Activated T-cell treated with anti-CD3 and anti-CD28 coated beads, Interleukin-2, amount 50 U/mL, for 1 hour (primary cell): ENCODE measurements around the gene USP6.
"Not testable (repeated sequence)": the region's sequence is repeated elsewhere in the genome, so short reads cannot be mapped to it uniquely, and the experiment has no call there.

Experiments
- DNase-seq: peaks from one replicate; pipeline ENCODE4 v3.0.0-alpha.2; 2020

Gene USP6

DNA sequence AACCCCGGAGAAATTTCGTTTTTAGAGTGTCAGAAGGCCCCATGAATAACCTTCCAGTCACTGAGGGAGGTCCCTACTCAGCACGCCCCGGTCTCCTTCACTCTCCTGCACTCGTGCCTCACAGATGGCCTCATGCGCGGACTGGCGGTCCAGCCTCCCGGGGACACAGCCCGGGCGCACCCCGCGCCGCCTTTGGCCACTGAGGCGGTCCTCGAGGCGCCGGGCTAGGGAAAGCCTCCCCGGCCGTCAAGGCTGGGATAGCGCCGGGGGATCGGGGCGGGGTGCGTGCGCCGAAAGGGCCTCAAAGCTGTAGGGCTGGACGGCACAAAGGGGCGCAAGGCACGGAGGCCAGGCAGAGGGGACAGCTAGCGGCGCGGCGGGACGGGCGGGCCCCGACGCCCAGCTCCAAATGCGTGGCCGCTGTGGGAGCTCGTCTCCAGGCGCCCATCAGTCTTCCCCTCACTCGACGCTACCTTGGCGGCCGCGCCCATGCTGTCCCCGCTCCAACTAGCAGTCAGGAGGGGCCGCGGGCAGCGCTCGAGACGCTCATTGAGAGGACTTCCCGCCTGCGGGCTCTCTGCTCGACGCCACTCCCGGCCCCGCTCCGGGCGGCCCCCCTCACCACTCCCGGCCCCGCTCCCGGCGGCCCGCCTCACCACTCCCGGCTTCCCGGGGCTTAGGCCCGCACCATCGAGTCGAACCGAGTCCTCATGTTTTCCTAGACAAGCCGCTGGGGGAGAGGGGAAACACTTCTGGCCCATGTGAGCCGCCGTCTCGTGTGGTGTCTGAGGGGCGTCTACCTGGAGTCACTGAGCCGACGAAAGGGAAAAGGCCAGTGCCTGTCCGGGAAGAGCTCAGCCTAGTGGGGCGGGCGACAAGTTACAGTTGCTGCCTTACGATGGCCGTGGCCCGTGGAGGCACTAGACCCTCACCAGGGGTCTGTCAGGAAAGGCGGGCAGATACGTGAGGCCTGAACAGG is at the start of gene USP6:
TSS of gene USP6 (plus strand) at position 360 of the 979 bp plus-strand sequence. CDS start 14,336 bp downstream, outside the sequence.
- no peak for DNase-seq

DNA sequence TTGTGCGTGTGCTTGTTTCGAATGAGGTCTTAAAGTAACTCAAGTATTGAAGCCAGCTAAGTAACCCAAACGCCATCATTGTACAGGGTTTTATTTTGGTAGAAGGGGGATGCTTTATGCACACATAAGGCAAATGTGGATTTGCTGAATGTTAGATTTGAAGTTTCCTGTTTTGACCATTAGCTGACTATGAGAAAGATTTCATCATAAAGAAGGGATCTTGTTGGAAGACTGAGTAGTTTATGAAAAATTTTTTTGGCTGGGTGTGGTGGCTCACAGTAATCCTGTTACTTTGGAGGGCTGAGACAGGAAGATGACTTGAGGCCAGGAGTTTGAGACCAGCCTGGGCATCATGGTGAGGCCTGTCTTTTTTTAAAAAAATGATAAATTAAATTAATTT is 47.6 kb upstream of the USP6 start:
- no peak for DNase-seq

DNA sequence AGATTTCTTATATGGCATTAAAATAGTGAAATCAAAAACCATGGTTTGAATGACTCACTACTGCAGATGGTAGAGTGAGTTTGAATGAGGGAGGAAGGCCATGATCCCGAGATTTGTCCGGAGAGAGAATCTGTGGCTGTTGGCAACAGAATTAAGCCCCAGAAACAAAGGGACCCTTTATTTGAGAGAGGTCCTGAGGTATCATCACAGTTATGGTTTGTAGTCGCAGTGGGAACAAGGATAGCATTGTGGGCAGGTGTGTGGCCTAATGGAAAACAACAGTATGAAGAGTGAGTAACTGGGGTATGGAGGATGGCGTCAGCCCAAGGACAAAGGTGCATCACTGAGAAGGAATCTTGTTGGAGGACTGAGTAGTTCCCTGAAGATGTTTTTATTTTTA is 46.1 kb upstream of the USP6 start:
- no peak for DNase-seq

DNA sequence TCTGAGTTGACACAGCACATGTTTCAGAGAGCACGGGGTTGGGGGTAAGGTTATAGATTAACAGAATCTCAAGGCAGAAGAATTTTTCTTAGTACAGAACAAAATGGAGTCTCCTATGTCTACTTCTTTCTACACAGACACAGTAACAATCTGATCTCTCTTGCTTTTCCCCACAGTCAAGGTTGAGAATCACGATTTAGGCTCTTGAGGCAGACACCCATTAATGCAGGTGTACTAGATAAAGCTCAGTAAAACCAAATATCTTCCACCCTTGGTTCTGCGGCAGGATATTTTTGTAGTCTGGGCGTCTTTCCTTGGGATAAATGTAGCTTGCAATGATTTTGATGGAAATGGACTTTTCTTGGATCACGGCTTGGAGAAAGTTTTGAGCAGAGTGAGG is 40.4 kb upstream of the USP6 start:
- not testable (repeated sequence) for DNase-seq

DNA sequence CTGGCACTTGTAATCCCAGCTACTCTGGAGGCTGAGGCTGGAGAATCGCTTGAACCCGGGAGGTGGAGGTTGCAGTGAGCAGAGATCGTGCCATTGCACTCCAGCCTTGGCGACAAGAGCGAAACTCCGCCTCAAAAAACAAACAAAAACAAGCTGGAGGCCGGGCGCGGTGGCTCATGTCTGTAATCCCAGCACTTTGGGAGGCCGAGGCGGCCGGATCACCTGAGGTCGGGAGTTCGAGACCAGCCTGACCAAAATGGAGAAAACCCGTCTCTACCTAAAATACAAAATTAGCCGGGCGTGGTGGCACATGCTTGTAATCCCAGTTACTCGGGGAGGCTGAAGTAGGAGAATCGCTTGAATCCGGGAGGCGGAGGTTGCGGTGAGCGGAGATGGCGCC is 38.6 kb upstream of the USP6 start:
- not testable (repeated sequence) for DNase-seq

DNA sequence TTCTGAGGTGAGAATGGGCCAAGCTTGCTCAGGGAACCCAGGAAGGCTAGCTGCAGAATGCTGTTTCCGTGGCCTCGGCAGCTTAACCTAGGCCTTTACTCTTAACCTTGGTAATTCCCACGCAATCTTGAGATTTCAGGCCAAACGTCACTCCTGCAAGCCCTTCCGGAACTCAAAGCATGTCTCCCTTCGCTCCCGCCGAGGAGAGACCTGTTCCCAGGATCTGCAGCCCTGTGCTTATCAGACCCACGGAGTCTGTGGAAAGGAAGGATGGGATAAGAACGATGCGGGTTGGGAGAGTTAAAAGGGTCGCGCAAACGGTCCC is 38.1 kb upstream of the USP6 start:
- no peak for DNase-seq

DNA sequence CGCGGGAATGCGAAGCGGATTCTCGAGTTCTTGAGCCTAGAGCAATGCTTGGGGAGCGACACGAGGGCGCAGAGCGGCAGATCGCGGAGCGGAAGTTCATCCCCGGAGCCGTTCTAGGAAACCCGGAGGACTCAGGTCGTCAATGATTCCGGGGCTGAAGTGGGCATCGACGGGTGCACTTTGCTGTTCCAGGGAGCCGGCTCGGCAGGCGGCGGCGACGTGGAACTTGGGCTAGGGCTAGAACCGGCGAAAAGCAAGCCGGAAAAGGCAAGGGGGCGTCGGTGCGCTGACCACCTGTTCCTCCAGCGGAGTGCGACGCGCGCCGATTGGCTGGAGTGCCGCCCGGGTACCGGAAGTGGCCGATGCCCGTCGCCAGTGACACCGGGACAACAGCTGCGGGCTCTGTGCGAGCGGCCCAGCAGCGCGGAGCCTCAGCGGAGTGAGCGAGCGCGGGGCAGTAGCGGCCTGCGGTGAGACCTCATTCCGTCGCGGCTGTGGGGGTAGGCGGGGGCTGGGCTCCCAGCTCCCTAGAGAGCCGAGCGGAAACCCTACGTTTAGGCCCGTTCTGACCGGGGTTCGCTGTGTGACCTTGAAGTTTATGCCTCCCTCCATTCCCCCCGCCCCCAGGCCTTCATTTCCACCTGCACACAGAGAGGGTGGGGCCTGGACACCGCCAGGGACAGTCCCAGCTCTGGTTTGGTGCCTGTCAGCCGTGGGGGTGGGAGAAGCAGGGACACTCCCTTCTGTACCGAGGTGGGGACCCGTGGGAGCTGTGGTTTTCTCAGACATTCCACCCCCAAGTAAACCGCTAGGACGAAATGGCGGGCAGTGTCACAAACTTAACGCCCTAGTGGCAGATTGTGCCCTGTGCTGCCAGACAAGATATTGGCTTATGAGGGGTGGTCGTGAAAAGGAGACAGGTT is 37.5 kb upstream of the USP6 start, which contains the start of gene ZFP3:
TSS of gene ZFP3 (plus strand) at position 362 of the 923 bp plus-strand sequence. CDS start 13,038 bp downstream, outside the sequence.
- DNase-seq: peak; percentile 78

DNA sequence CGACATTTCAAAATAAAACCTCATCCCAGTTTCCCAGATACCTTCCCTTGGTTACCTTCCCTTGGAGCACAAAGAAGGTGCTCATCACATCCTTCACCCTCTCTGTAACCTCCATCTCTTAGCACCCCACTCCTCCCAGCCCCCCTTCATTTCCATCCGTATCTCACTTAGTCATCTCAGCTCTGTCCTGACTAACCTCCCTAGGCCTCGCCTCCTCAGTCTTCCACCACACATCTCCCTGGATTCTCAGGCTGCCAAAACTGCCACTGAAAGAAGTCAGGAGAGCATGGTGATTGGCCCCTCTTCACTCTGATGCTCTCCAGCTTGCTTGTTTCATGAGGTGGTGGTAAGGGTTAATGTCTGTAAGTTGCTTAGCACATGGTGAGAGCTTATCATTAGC is 35.2 kb upstream of the USP6 start:
- DNase-seq: no peak

DNA sequence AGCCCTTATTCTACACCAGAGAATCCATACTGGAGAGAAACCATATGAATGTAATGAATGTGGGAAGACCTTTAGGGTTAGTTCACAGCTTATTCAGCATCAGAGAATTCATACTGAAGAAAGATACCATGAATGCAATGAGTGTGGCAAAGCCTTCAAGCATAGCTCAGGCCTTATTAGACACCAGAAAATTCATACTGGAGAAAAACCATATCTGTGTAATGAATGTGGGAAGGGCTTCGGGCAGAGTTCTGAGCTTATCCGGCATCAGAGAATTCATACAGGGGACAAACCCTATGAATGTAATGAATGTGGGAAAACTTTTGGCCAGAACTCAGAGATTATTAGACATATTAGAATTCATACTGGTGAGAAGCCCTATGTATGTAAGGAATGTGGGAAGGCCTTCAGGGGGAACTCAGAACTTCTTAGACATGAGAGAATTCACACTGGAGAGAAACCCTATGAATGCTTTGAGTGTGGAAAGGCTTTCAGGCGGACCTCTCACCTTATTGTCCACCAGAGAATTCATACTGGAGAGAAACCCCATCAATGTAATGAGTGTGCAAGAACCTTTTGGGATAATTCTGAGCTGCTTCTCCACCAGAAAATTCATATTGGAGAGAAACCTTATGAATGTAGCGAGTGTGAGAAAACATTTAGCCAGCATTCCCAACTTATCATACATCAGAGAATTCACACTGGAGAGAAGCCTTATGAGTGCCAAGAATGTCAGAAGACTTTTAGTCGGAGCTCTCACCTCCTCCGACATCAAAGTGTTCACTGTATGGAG is 23.4 kb upstream of the USP6 start:
- DNase-seq: no peak

DNA sequence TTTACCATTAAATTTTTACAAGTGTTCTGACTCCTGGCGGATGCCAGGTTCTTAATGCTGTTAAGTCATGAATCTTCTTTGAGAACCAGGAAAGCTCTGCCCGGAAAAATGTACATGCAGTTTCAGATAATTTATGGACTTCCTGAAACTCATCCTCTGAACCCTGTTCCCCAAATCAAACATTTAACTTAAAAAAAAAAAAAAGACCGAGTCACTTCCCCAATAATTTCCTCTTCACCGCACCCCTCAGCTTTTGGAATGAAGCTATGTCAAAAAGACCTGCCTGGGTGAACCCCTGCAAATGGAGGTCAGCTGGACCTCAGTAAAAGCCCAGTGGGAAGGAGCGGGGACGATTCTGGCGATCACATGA is 19.1 kb upstream of the USP6 start:
- no peak for DNase-seq

DNA sequence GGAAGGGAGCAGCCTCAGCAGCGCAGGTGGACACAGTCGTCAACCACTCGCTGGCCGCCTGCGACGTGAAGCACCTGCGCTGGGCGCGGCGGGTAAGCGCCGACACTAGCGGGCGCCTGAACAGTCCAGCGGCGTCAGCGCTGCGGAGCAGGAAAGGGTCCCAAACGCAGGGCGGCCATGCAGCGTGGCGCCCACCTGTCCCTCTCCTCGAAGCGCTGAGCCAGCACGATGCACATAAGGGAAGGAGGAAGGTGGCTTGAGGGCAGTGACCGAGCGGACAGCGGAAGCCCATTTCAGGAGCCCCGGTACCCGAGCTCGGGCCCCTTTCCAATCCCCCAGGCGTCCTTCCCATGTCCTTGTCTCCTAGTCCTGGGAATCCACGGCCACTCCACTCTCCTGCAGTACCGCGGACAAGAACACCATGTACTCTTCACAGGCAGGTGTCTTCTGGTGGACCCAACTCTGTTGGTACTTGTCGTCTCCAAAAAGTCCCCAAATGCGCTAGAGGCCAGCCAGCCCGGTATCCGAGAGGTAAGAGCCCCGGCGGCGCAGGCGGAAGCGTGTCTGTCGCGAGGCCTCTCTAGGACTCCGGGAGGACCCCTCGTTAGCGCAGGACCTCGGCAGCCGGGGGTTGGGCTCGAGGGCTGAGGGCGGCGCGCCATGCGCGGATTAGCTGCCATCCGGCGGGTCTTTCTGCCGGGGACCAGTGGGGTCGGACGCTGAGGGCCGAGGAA is 18.6 kb upstream of the USP6 start:
- peak; percentile 57 for DNase-seq

DNA sequence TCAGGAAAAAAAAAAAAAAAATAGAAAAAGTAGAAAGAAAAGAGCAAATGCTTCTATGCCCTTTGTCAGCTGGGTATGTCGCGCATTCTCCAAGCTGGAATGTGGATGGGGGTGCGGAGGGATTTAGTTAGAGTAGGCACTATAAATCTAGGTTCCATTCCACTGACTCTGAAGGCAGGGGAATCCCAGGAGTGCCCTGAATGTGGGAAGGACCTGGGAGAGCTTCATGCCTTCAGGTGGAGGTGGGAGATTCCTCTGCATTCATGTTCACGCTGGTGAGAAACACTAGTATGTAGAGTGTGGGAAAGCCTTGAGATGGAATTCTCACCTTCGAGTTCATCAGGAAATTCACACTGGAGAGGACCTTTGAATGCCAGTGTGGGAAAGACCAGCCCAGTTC is 16.6 kb upstream of the USP6 start:
- no peak for DNase-seq

DNA sequence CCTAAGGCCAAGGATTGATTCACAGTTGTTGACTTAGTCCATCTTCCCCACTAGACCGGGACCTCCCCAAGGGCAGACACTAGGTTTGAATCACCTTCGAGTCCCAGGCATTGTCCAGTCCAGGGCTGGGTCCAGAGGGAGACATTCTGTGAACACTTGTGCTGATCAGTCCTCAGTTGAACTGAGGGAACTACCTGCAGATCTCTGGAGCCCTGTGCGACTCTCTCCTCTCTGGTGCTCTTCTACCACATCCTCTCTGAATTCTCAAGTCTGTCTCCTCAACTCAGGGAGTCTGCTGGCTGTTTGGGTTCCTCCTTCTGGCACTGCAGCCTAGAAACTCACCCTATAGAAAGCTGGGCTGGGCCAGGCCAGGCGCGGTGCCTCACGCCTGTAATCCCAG is 15.0 kb upstream of the USP6 start:
- DNase-seq: no peak

DNA sequence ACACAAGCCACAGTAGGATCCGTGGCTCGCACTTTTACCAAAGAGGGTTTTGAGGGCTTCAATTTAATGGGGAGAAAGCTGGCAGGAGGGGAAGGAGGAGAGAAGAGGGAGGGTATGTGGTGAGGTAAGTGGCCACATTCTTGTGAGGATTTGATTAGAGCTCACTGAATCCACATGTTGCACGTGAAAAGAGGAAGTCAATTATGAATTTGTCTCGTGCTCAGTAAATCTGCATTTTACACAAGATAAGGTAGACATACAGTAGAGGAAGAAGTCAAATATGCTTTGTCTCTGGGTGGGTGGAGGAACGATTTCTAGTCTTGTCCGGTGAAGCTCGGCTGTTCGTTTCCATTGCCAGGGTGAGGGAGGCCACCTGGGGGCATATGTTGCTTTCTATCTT is 5.0 kb upstream of the USP6 start:
- no peak for DNase-seq

DNA sequence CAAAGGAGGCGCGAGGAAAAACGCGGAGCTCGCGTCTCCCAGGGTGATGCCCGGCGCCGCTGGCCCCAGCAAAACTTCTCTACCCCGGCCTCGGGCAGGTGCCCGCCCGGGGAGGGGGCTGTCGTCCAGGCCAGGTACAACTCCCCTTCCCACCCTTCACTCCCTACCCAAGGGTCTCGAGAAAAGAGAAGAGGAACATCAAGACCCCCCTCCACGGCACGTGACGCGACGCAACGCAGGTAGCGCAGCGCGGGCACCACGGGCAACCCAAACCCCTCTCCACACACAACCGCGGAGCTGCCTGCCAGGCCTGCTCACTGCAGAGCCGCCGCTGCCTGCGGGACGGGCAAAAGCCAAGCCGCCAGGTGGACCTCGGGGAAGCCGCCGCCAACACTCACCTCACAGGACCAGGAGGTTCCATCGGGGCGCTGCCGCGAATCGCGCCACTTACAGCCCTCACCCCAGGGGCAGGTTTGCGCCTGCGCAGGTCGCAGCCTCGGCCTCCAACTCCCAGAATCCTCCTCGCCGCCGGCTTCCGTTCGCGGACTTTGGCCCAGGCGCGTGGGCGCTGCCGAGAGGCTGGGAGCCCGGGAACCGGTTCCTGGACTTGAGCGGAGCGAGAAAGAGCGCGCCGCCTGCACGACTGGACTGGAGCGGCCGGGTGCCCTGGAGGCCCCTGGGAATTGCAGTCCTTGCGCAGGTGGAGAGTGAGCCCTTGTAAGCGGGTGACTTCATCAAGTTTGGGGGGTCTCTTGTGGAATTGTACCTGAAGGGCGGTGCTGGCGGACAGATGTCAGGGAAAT is 4.2 kb upstream of the USP6 start, which contains the start of gene ZNF232:
TSS of gene ZNF232 (minus strand) at position 477 of the 803 bp plus-strand sequence. CDS start at position 421, 56 bp downstream.
- peak; percentile 90 for DNase-seq

DNA sequence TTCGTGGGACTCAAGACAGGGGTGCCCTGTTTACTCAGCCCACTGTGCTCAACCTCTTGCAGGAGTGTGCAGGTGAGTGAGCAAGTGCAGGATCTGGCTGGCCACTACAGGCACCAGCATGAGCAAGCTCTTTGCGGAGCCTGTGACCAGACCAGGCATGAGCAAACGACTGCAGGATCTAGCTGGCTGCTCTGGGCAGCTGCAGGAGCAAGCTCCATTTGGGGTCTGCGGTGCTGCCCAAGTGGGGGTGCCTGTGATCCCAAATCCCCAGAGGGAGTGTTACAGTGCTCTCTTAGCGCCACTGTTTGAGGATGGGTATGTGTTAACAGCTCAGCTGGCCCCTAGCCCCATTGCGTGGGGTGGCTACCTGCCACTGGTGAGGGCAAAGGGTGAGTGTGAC is 2.4 kb downstream of the USP6 start:
- no peak for DNase-seq

DNA sequence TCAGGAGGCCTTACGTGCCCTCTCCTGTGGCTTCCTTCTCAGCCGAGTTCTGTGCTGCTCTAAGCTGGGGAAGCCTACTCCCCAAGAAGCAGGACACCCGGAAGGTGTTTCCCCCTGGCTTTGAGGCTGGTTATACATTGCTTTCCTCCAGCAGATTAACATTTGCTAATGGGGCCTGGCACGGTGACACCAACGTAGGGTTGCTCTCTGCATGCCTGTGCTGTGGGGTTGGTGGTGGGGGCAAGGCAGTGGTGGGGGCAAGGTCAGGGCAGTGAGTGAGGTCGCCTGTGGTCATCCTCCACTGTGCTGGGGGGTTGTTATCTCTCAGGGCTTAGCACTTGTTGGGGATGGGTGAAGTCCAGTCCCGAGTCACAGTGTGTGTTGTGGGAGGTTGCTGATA is 4.2 kb downstream of the USP6 start:
- no peak for DNase-seq

DNA sequence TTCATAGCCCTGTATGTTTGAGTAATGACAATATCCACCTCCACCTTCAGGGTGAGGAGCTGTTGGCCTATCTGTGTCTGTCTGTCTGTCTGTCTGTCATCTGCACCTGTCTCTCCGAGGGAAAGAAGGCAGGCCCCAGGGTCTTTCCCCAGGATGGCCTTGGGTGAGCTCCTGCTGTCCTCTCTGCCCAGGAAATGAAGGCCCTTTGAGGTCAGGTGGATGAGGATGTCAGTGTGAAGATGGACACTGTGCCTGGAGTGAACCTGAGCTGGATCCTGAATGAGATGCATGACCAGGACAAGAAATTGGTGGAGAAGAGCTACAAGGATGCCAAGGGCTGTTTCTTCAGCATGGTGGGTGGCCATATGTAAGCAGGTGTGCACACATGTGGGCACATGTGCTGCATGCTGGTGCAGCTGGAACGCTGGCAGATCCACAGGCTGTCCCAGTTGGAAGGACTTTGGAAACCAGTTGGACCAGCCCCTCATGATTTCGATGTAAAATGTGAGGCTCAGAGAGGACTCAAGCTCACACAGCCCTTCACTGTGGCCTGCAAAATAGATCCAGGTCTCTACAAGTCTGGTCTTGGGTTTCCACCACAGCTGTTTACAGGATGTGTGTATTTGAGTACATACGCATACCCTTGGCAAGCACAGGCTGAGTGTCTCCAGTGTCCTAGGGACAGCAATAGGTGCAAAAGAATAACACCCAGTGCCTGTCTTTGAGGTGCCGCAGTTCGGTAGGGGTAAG is 4.8 kb downstream of the USP6 start:
- not testable (repeated sequence) for DNase-seq

DNA sequence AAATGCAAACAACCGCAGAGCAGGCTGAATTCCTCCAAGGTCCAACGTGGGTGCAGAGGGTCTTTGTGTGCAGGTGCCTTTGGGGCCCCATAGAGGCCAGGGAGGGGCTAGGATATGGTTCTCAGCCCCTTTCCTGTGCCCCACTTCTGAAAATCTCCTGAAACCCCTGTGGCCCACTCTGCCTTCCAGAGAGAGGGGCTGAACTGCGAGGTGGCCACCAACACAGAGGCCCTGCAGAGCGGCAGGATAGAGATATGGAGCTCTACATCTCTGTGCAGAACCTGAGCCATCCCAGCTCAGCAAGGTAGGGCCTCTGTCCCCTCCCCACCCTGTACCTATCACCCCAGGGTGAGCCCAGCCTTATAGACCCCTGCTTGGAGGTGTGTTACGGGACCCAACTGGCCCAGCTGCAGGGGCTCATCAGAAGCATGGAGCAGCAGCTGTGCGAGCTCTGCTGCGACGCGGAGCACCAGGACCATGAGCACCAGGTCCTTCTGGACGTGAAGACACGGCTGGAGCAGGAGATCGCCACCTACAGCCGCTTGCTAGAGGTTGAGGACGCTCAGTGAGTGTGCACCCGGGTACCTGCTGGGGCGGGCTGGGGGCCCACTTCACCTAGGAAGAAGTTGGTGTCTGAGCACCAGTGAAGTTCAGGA is 5.5 kb downstream of the USP6 start:
- DNase-seq: no peak

DNA sequence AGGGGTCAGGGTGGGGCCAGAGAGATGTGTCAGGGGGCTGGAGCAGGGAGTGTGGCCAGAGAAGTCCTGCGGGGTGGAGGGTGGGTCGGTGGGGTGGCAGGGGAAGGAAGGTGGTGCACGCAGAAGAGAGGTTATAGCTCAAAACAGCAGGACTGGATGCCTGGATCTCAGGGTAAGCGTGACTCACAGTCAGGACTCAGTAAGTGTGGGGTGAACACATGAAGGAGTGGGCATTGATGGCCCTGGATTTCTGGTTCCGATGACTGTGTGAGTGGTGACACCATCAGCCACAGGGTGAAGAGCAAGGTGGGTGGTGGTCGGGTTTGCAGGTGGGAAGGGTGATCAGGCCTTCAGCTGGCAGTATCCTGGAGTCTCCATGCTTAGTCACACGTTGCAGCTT is 6.2 kb downstream of the USP6 start:
- DNase-seq: not testable (repeated sequence)
